BJ (cell line): ENCODE data around the gene SHC4. TPM values are rescaled to one million over a fixed set of nuclear protein-coding genes. Genes with fewer than 3 reads are reported as not detected.

Source experiments
- CTCF ChIA-PET: fragments of 350-600 bp; formaldehyde crosslinking; extraction: SDS; loops from one replicate; lab custom pipeline; 2021; ENCODE audit warnings: antibody characterized with exemption, inconsistent platforms; lab: Yijun Ruan, JAX
- POLR2A ChIA-PET: fragments of 300-600 bp; sonication (Branson Sonifier 250); formaldehyde crosslinking; extraction: SDS; loops from one replicate; lab custom pipeline; 2021; ENCODE audit warnings: antibody characterized with exemption; lab: Charles Lee
- DNase-seq: peaks from one replicate; pipeline ENCODE4 v3.0.0-alpha.2; 2011; ENCODE audit warnings: low read depth
- H3K27me3 ChIP-seq: 2 replicates; pipeline ENCODE4 v1.6.0; 2011; ENCODE audit warnings: low read length; ENCODE audit not compliant: control insufficient read depth, insufficient read depth
- H3K36me3 ChIP-seq: 2 replicates; pipeline ENCODE4 v1.5.1; 2011; ENCODE audit warnings: low read length; ENCODE audit not compliant: control insufficient read depth, insufficient read depth
- H3K4me3 ChIP-seq: 2 replicates; pipeline ENCODE4 v1.5.1; 2011; ENCODE audit warnings: low read depth, mild to moderate bottlenecking, control low read depth, low read length
- polyA plus RNA-seq: library from polyadenylated mRNA; depleted of rRNA; stranded (reverse); fragments of >200 nt; gene quantifications from 2 replicates; pipeline ENCODE4 v1.2.3, GENCODE V29; 2011
- TF ChIP-seq, protein P1 (sequence below): IDR thresholded peaks from 2 replicates; pipeline ENCODE4 v1.5.1; 2011; ENCODE audit warnings: low read depth, mild to moderate bottlenecking, control low read depth, inconsistent platforms, low read length, moderate library complexity; ENCODE audit not compliant: insufficient read depth

The SHC4 gene
- polyA plus RNA-seq, 1 experiment: 0.74 TPM

DNA sequence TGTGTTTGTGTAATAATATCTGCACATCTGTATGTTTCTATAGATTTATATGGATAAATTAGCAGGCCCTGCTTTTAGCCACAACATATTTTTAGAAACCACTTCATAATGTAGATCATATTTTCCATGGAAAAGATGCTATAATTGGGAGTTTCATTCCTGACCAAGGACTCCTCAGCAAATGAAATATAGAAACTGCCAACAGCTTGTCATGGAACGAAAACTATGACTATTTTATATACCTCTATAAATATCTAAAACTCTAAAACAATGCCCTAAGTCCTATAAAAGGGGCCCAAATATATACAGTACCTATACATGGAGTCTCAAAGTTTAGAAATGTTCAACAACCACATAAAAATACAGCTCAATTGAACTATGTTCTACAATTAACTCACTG lies 57.9 kb downstream of the SHC4 start:
- POLR2A ChIA-PET: no interaction called here
- Histone ChIP-seq H3K27me3 (no peaks in the 10 kb centered on the region), H3K36me3 (no peaks in the 10 kb centered on the region), H3K4me3 (no peak overlapping the region)
- TF ChIP-seq, protein P1, sequence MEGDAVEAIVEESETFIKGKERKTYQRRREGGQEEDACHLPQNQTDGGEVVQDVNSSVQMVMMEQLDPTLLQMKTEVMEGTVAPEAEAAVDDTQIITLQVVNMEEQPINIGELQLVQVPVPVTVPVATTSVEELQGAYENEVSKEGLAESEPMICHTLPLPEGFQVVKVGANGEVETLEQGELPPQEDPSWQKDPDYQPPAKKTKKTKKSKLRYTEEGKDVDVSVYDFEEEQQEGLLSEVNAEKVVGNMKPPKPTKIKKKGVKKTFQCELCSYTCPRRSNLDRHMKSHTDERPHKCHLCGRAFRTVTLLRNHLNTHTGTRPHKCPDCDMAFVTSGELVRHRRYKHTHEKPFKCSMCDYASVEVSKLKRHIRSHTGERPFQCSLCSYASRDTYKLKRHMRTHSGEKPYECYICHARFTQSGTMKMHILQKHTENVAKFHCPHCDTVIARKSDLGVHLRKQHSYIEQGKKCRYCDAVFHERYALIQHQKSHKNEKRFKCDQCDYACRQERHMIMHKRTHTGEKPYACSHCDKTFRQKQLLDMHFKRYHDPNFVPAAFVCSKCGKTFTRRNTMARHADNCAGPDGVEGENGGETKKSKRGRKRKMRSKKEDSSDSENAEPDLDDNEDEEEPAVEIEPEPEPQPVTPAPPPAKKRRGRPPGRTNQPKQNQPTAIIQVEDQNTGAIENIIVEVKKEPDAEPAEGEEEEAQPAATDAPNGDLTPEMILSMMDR: no peak
- DNase-seq: no peak
- CTCF ChIA-PET: interaction anchor here (1.6 kb wide), 1 partner anchor 70 kb away, joined by 4 read pairs; no protein-coding TSS in a partner anchor

DNA sequence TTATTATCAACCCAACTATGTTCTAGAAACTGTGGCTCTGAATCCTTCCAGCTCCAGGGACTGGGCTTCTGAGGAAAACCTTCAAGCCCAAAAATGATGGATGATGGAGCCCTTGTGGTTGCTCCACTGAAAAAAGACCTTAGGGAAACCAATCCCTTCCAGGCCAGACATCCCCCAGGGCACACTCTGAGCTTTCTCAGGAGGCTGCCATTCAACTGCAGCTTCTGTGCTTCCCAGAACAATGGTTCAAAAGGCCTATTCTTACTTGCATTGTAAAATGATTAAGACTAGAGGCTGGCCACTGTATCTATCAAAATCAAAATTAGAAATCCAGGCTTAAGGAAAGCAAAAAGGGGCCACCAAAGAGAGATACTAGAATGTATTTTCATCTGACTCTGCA lies 58.5 kb downstream of the SHC4 start:
- Histone ChIP-seq H3K36me3 (no peaks in the 10 kb centered on the region), H3K27me3 (no peaks in the 10 kb centered on the region), H3K4me3 (no peak overlapping the region)
- TF ChIP-seq, protein P1: no peak
- ChIA-PET CTCF (no interaction called here), POLR2A (no interaction called here)
- no peak for DNase-seq

- no peak overlapping the region for H3K4me3 ChIP-seq
- CTCF ChIA-PET: no interaction called here
- no peaks in the 10 kb centered on the region for H3K27me3 ChIP-seq
- no peaks in the 10 kb centered on the region for H3K36me3 ChIP-seq
- DNase-seq: no peak
- TF ChIP-seq, protein P1: no peak
- POLR2A ChIA-PET: no interaction called here
Observed at GRCh38 chr15:48904758-48905157, 59.0 kb downstream of the SHC4 start.

GRCh38 chr15:48899793-48900192 lies 63.9 kb downstream of the SHC4 start:
- POLR2A ChIA-PET: no interaction called here
- H3K4me3 ChIP-seq: no peak overlapping the region
- H3K27me3 ChIP-seq: no peaks in the 10 kb centered on the region
- TF ChIP-seq, protein P1: no peak
- no peaks in the 10 kb centered on the region for H3K36me3 ChIP-seq
- CTCF ChIA-PET: interaction anchor here (2.2 kb wide), 1 partner anchor 10 kb away, joined by 9 read pairs; no protein-coding TSS in a partner anchor
- no peak for DNase-seq

DNA sequence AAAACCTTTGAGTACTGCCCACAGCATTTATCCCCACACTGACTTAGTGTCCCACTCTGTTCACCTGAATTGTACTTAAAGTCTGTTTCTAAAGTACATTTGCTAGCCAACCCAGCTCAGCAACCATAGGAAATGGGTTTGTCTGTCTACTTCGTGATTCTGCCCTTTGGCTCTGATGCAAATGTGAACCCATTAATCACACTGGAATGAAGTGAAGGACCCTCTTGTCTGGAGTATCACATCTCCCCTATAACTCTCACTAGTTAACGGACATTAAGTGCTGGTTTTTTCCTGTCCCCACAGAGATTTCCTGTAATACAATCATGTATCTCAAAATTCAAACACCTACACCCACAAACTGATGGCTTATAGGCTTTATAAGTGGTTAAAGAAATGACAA lies 65.3 kb downstream of the SHC4 start:
- no peak overlapping the region for H3K4me3 ChIP-seq
- ChIA-PET CTCF (interaction anchor here (2.2 kb wide), 1 partner anchor 9 kb away, joined by 9 read pairs; no protein-coding TSS in a partner anchor), POLR2A (no interaction called here)
- H3K27me3 ChIP-seq: no peaks in the 10 kb centered on the region
- TF ChIP-seq, protein P1: no peak
- no peak for DNase-seq
- no peaks in the 10 kb centered on the region for H3K36me3 ChIP-seq
